Fibroblast of pulmonary artery (primary cell): ENCODE data around the gene ROCK1.

Experiments
- DNase-seq: peaks from one replicate; pipeline ENCODE4 v3.0.0-alpha.2; 2010; ENCODE audit warnings: low read depth
- H3K4me3 ChIP-seq: replicated peaks from 2 replicates; pipeline ENCODE4 v1.5.1; 2011; ENCODE audit warnings: low read depth, mild to moderate bottlenecking, control low read depth, low read length, moderate library complexity
- CTCF ChIP-seq: IDR thresholded peaks from 2 replicates; pipeline ENCODE4 v1.5.1; 2011; ENCODE audit warnings: mild to moderate bottlenecking, control low read depth, low read length, inconsistent platforms; ENCODE audit errors: missing control alignments

Gene ROCK1

GRCh38 chr18:21132398-21132918, 20.8 kb upstream of the ROCK1 start:
- no peak for DNase-seq
- no peak for TF ChIP-seq CTCF
- no peak overlapping the region for H3K4me3 ChIP-seq

- no peak for TF ChIP-seq CTCF
- H3K4me3 ChIP-seq, result no peak overlapping the region
- no peak for DNase-seq
Measured at GRCh38 chr18:21131698-21132227, 20.1 kb upstream of the ROCK1 start.

GRCh38 chr18:21129566-21130216, 18.1 kb upstream of the ROCK1 start:
- TF ChIP-seq CTCF, result no peak
- no peak for DNase-seq
- no peak overlapping the region for H3K4me3 ChIP-seq

GRCh38 chr18:21123290-21123926, 11.8 kb upstream of the ROCK1 start:
- H3K4me3 ChIP-seq, result no peak overlapping the region
- DNase-seq, result no peak
- TF ChIP-seq CTCF, result no peak

- no peak overlapping the region for H3K4me3 ChIP-seq
Measured at GRCh38 chr18:21118806-21119205, 7.2 kb upstream of the ROCK1 start.

GRCh38 chr18:21117409-21118131, 6.0 kb upstream of the ROCK1 start:
- no peak overlapping the region for H3K4me3 ChIP-seq

More at GRCh38 chr18:21118806-21119205, 7.2 kb upstream of the ROCK1 start:
- no peak for TF ChIP-seq CTCF
- DNase-seq, result no peak

More at GRCh38 chr18:21117409-21118131, 6.0 kb upstream of the ROCK1 start:
- TF ChIP-seq CTCF, result no peak
- peak; percentile 79 for DNase-seq
